Measurements from ENCODE around the gene TATDN3. TPM values are rescaled to one million over a fixed set of nuclear protein-coding genes. Genes with fewer than 3 reads are reported as not detected.
A peak's percentile ranks its signal among the peaks of the same experiment; 100 is the strongest.

The TATDN3 gene
- total and polyA plus RNA-seq, 2 donors: 19.1 TPM

GRCh38 chr1:212782422-212783154, 9.1 kb upstream of the TATDN3 start:
- H3K36me3 ChIP-seq (ENCODE audit: control insufficient read depth in 2 of 2, insufficient read depth in 2 of 2, low read length in 1 of 2): peaks cover 10 to 38% of the 10 kb centered on the region in 2 donors
- 97% methylated on average over 3 of the region's 3 CpGs for WGBS
- H3K27ac ChIP-seq (ENCODE audit: low read depth in 1 of 2, low read length in 1 of 2): no peak overlapping the region

GRCh38 chr1:212783976-212784375, 7.7 kb upstream of the TATDN3 start:
- no peak overlapping the region for H3K27ac ChIP-seq (ENCODE audit: low read depth in 1 of 2, low read length in 1 of 2)
- no peaks in the 10 kb centered on the region for H3K4me1 ChIP-seq (ENCODE audit: control insufficient read depth in 2 of 2, insufficient read depth in 2 of 2, low read length in 2 of 2)
- WGBS: 94% methylated on average over 1 of the region's 1 CpG
- H3K9me3 ChIP-seq (ENCODE audit: control insufficient read depth in 2 of 2, insufficient read depth in 1 of 2, low read length in 1 of 2): no peaks in the 10 kb centered on the region
- no peaks in the 10 kb centered on the region for H3K27me3 ChIP-seq (ENCODE audit: control insufficient read depth in 2 of 2, insufficient read depth in 1 of 2, low read length in 1 of 2)
- peaks cover 10 to 38% of the 10 kb centered on the region in 2 donors for H3K36me3 ChIP-seq (ENCODE audit: control insufficient read depth in 2 of 2, insufficient read depth in 2 of 2, low read length in 1 of 2)
- no peak overlapping the region for H3K4me3 ChIP-seq (ENCODE audit: low read length in 2 of 2)
- DNase-seq (ENCODE audit: low read depth in 6 of 9, low spot score in 9 of 9): no peak

More at GRCh38 chr1:212782422-212783154, 9.1 kb upstream of the TATDN3 start:
- no peaks in the 10 kb centered on the region for H3K9me3 ChIP-seq (ENCODE audit: control insufficient read depth in 2 of 2, insufficient read depth in 1 of 2, low read length in 1 of 2)
- DNase-seq (ENCODE audit: low read depth in 6 of 9, low spot score in 9 of 9): peak in 3 of 9 donors; percentile 13 to 55 (median 28)
- no peaks in the 10 kb centered on the region for H3K4me1 ChIP-seq (ENCODE audit: control insufficient read depth in 2 of 2, insufficient read depth in 2 of 2, low read length in 2 of 2)
- no peak overlapping the region for H3K4me3 ChIP-seq (ENCODE audit: low read length in 2 of 2)
- H3K27me3 ChIP-seq (ENCODE audit: control insufficient read depth in 2 of 2, insufficient read depth in 1 of 2, low read length in 1 of 2): no peaks in the 10 kb centered on the region

- H3K36me3 ChIP-seq (ENCODE audit: control insufficient read depth in 2 of 2, insufficient read depth in 2 of 2, low read length in 1 of 2): peaks cover 10 to 33% of the 10 kb centered on the region in 2 donors
- H3K27me3 ChIP-seq (ENCODE audit: control insufficient read depth in 2 of 2, insufficient read depth in 1 of 2, low read length in 1 of 2): no peaks in the 10 kb centered on the region
- no peak overlapping the region for H3K4me3 ChIP-seq (ENCODE audit: low read length in 2 of 2)
- H3K9me3 ChIP-seq (ENCODE audit: control insufficient read depth in 2 of 2, insufficient read depth in 1 of 2, low read length in 1 of 2): no peaks in the 10 kb centered on the region
- no peak overlapping the region for H3K27ac ChIP-seq (ENCODE audit: low read depth in 1 of 2, low read length in 1 of 2)
- peaks cover 1 to 2% of the 10 kb centered on the region in 2 donors for H3K4me1 ChIP-seq (ENCODE audit: control insufficient read depth in 2 of 2, insufficient read depth in 2 of 2, low read length in 2 of 2)
- 99% methylated on average over 1 of the region's 1 CpG for WGBS
- no peak for DNase-seq (ENCODE audit: low read depth in 6 of 9, low spot score in 9 of 9)
These were observed 5.8 kb upstream of the TATDN3 start for GRCh38 chr1:212785871-212786270.

GRCh38 chr1:212791261-212791675, 426 bp upstream of the TATDN3 start:
- DNase-seq (ENCODE audit: low read depth in 6 of 9, low spot score in 9 of 9): no peak
- Histone ChIP-seq H3K27ac (ENCODE audit: low read depth in 1 of 2, low read length in 1 of 2) (peak overlapping the region; percentile 70 to 85), H3K4me3 (ENCODE audit: low read length in 2 of 2) (peak overlapping the region; percentile 76 to 80), H3K27me3 (ENCODE audit: control insufficient read depth in 2 of 2, insufficient read depth in 1 of 2, low read length in 1 of 2) (no peaks in the 10 kb centered on the region), H3K4me1 (ENCODE audit: control insufficient read depth in 2 of 2, insufficient read depth in 2 of 2, low read length in 2 of 2) (peaks cover 2 to 16% of the 10 kb centered on the region in 2 donors), H3K9me3 (ENCODE audit: control insufficient read depth in 2 of 2, insufficient read depth in 1 of 2, low read length in 1 of 2) (no peaks in the 10 kb centered on the region), H3K36me3 (ENCODE audit: control insufficient read depth in 2 of 2, insufficient read depth in 2 of 2, low read length in 1 of 2) (peaks cover 6 to 8% of the 10 kb centered on the region in 2 donors)
- under 1% methylated on average over 22 of the region's 22 CpGs for WGBS

GRCh38 chr1:212792396-212792908, 758 bp downstream of the TATDN3 start:
- peak overlapping the region; percentile 81 to 85 for H3K27ac ChIP-seq (ENCODE audit: low read depth in 1 of 2, low read length in 1 of 2)
- H3K4me1 ChIP-seq (ENCODE audit: control insufficient read depth in 2 of 2, insufficient read depth in 2 of 2, low read length in 2 of 2): peaks cover 2 to 16% of the 10 kb centered on the region in 2 donors
- 28% methylated on average over 16 of the region's 16 CpGs for WGBS

GRCh38 chr1:212794561-212795014, 2.9 kb downstream of the TATDN3 start:
- Histone ChIP-seq H3K4me3 (ENCODE audit: low read length in 2 of 2) (no peak overlapping the region), H3K27me3 (ENCODE audit: control insufficient read depth in 2 of 2, insufficient read depth in 1 of 2, low read length in 1 of 2) (no peaks in the 10 kb centered on the region), H3K27ac (ENCODE audit: low read depth in 1 of 2, low read length in 1 of 2) (peak overlapping the region; percentile 20 to 43), H3K9me3 (ENCODE audit: control insufficient read depth in 2 of 2, insufficient read depth in 1 of 2, low read length in 1 of 2) (no peaks in the 10 kb centered on the region), H3K36me3 (ENCODE audit: control insufficient read depth in 2 of 2, insufficient read depth in 2 of 2, low read length in 1 of 2) (peaks cover 8 to 19% of the 10 kb centered on the region in 2 donors), H3K4me1 (ENCODE audit: control insufficient read depth in 2 of 2, insufficient read depth in 2 of 2, low read length in 2 of 2) (peaks cover 2 to 16% of the 10 kb centered on the region in 2 donors)
- 89% methylated on average over 1 of the region's 1 CpG for WGBS
- DNase-seq (ENCODE audit: low read depth in 6 of 9, low spot score in 9 of 9): peak in 7 of 9 donors; percentile 14 to 74 (median 37)

More at GRCh38 chr1:212792396-212792908, 758 bp downstream of the TATDN3 start:
- Histone ChIP-seq H3K36me3 (ENCODE audit: control insufficient read depth in 2 of 2, insufficient read depth in 2 of 2, low read length in 1 of 2) (peaks cover 3 to 7% of the 10 kb centered on the region in 2 donors), H3K27me3 (ENCODE audit: control insufficient read depth in 2 of 2, insufficient read depth in 1 of 2, low read length in 1 of 2) (no peaks in the 10 kb centered on the region), H3K9me3 (ENCODE audit: control insufficient read depth in 2 of 2, insufficient read depth in 1 of 2, low read length in 1 of 2) (no peaks in the 10 kb centered on the region), H3K4me3 (ENCODE audit: low read length in 2 of 2) (peak overlapping the region; percentile 76 to 80)
- DNase-seq (ENCODE audit: low read depth in 6 of 9, low spot score in 9 of 9): peak in 1 of 9 donors; percentile 19

GRCh38 chr1:212797681-212798080, 6.0 kb downstream of the TATDN3 start:
- Histone ChIP-seq H3K4me3 (ENCODE audit: low read length in 2 of 2) (no peak overlapping the region), H3K9me3 (ENCODE audit: control insufficient read depth in 2 of 2, insufficient read depth in 1 of 2, low read length in 1 of 2) (no peaks in the 10 kb centered on the region), H3K36me3 (ENCODE audit: control insufficient read depth in 2 of 2, insufficient read depth in 2 of 2, low read length in 1 of 2) (peaks cover 8 to 39% of the 10 kb centered on the region in 2 donors), H3K27ac (ENCODE audit: low read depth in 1 of 2, low read length in 1 of 2) (no peak overlapping the region), H3K27me3 (ENCODE audit: control insufficient read depth in 2 of 2, insufficient read depth in 1 of 2, low read length in 1 of 2) (no peaks in the 10 kb centered on the region), H3K4me1 (ENCODE audit: control insufficient read depth in 2 of 2, insufficient read depth in 2 of 2, low read length in 2 of 2) (peaks cover 0 to 9% of the 10 kb centered on the region in 2 donors)
- 96% methylated on average over 3 of the region's 3 CpGs for WGBS
- DNase-seq (ENCODE audit: low read depth in 6 of 9, low spot score in 9 of 9): no peak

GRCh38 chr1:212805767-212806166, 14.1 kb downstream of the TATDN3 start:
- WGBS: 98% methylated on average over 3 of the region's 3 CpGs
- no peak for DNase-seq (ENCODE audit: low read depth in 6 of 9, low spot score in 9 of 9)
- no peaks in the 10 kb centered on the region for H3K9me3 ChIP-seq (ENCODE audit: control insufficient read depth in 2 of 2, insufficient read depth in 1 of 2, low read length in 1 of 2)
- H3K4me3 ChIP-seq (ENCODE audit: low read length in 2 of 2): no peak overlapping the region
- peaks cover 0 to 46% of the 10 kb centered on the region in 2 donors for H3K36me3 ChIP-seq (ENCODE audit: control insufficient read depth in 2 of 2, insufficient read depth in 2 of 2, low read length in 1 of 2)
- no peak overlapping the region for H3K27ac ChIP-seq (ENCODE audit: low read depth in 1 of 2, low read length in 1 of 2)
- no peaks in the 10 kb centered on the region for H3K4me1 ChIP-seq (ENCODE audit: control insufficient read depth in 2 of 2, insufficient read depth in 2 of 2, low read length in 2 of 2)
- H3K27me3 ChIP-seq (ENCODE audit: control insufficient read depth in 2 of 2, insufficient read depth in 1 of 2, low read length in 1 of 2): no peaks in the 10 kb centered on the region

All from thymus (tissue), 11 donors.